OCI-LY7 (cell line): ENCODE data around the gene IVD. TPM values are rescaled to one million over a fixed set of nuclear protein-coding genes. Genes with fewer than 3 reads are reported as not detected.

ENCODE experiments used
- Bru-seq: library from RNA; stranded (reverse); fragments of 400-500 nt; gene quantifications from one replicate; lab custom pipeline; 2021; lab: Mats Ljungman, UMichigan
- BruChase-seq, 2 experiments: library from RNA; stranded (reverse); fragments of 400-500 nt; gene quantifications; one replicate each; lab custom pipeline; 2021; lab: Mats Ljungman, UMichigan
- BruUV-seq: library from RNA; stranded (reverse); fragments of 400-500 nt; replicated peaks from 2 replicates; lab custom pipeline; 2021; lab: Mats Ljungman, UMichigan
- CTCF ChIA-PET: fragments of 300-600 bp; sonication (Branson Sonifier 250); formaldehyde crosslinking; loops from one replicate; lab custom pipeline; 2022; ENCODE audit warnings: antibody characterized with exemption; ENCODE audit not compliant: unreplicated experiment; lab: Charles Lee
- POLR2A ChIA-PET: fragments of 300-600 bp; sonication (Branson Sonifier 250); formaldehyde crosslinking; loops from one replicate; lab custom pipeline; 2022; ENCODE audit warnings: antibody characterized with exemption; lab: Charles Lee
- DNase-seq: peaks from one replicate; pipeline ENCODE4 v3.0.0-alpha.2; 2015; ENCODE audit warnings: low spot score
- H2AFZ ChIP-seq: fragments of 200-600 bp; sonication (generic), shearing (Covaris generic); 2 replicates; pipeline ENCODE4 v1.6.1; 2014; ENCODE audit warnings: mild to moderate bottlenecking, antibody characterized with exemption, low read length, moderate library complexity
- H3K27ac ChIP-seq: fragments of 200-600 bp; sonication (generic); 2 replicates; pipeline ENCODE4 v1.5.1; 2014; ENCODE audit warnings: mixed run types, low read depth, mild to moderate bottlenecking, moderate library complexity, low read length, inconsistent platforms; ENCODE audit not compliant: poor library complexity, severe bottlenecking
- H3K36me3 ChIP-seq: fragments of 200-600 bp; sonication (generic); 2 replicates; pipeline ENCODE4 v1.6.1; 2014; ENCODE audit warnings: mild to moderate bottlenecking, antibody characterized with exemption, low read length, moderate library complexity, mixed read lengths; ENCODE audit not compliant: insufficient read depth
- H3K4me1 ChIP-seq: fragments of 200-600 bp; sonication (generic); 2 replicates; pipeline ENCODE4 v1.5.1; 2014; ENCODE audit warnings: mild to moderate bottlenecking, low read length; ENCODE audit not compliant: insufficient read depth, poor library complexity, severe bottlenecking
- H3K4me2 ChIP-seq: fragments of 200-600 bp; sonication (generic); 2 replicates; pipeline ENCODE4 v1.6.1; 2014; ENCODE audit warnings: mild to moderate bottlenecking, low read length
- H3K4me3 ChIP-seq: fragments of 200-600 bp; sonication (generic); 2 replicates; pipeline ENCODE4 v1.5.1; 2014; ENCODE audit warnings: mild to moderate bottlenecking, low read depth, low read length; ENCODE audit not compliant: poor library complexity, severe bottlenecking
- H3K79me2 ChIP-seq: fragments of 200-600 bp; sonication (generic); 2 replicates; pipeline ENCODE4 v1.6.1; 2016; ENCODE audit warnings: low read depth, mild to moderate bottlenecking, low read length, moderate library complexity, mixed read lengths; ENCODE audit not compliant: insufficient read depth
- H3K9me2 ChIP-seq: fragments of 200-600 bp; sonication (generic); 2 replicates; pipeline ENCODE4 v1.6.1; 2016; ENCODE audit warnings: mild to moderate bottlenecking, low read length, mixed read lengths; ENCODE audit not compliant: insufficient read depth
- H3K9me3 ChIP-seq: fragments of 200-600 bp; sonication (generic); 2 replicates; pipeline ENCODE4 v1.6.1; 2014; ENCODE audit warnings: mild to moderate bottlenecking, mixed run types, low read length, mixed read lengths
- H4K20me1 ChIP-seq: fragments of 200-600 bp; sonication (generic); 2 replicates; pipeline ENCODE4 v1.6.1; 2014; ENCODE audit warnings: mild to moderate bottlenecking, antibody characterized with exemption, low read length, moderate library complexity, mixed read lengths; ENCODE audit not compliant: insufficient read depth
- CTCF ChIP-seq: fragments of 200-600 bp; sonication (generic); conservative IDR thresholded peaks from 2 replicates; pipeline ENCODE4 v1.5.1; 2014; ENCODE audit warnings: mild to moderate bottlenecking, antibody characterized with exemption, low read length, moderate library complexity, mixed read lengths
- EZH2phosphoT487 ChIP-seq: fragments of 200-600 bp; sonication (generic); IDR thresholded peaks from 2 replicates; pipeline ENCODE4 v1.6.1; 2018; ENCODE audit warnings: low read depth, borderline replicate concordance, mild to moderate bottlenecking, mixed run types, antibody characterized with exemption, low read length, moderate library complexity, mixed read lengths
- intact Hi-C: fragments of 100-400 bp; cut with micrococcal nuclease; formaldehyde crosslinking; loops from one replicate; pipeline ENCODE4 v1.10.0; 2022; ENCODE audit not compliant: unreplicated experiment
- long read RNA-seq: library from polyadenylated mRNA; stranded (forward); transcript quantifications from one replicate; pipeline ENCODE4 v2.0.0, GENCODE V29; 2022
- total RNA-seq, 2 experiments: library from RNA; depleted of rRNA in 1 of 2; stranded (reverse); fragments of >200 nt in 1 of 2; shearing (Covaris generic) in 1 of 2; gene quantifications; 2 replicates each; pipeline ENCODE4 v1.2.3, GENCODE V29; 2014 to 2022

IVD gene
- total RNA-seq (2014; rRNA removed; shearing (Covaris generic)) (16.4 and 20.6 TPM in 2 replicates), total RNA-seq (2022) (57.2 and 67.3 TPM in 2 replicates), Bru-seq, nascent RNA (percentile 73 among the genes with signal in this experiment), BruChase-seq, experiment 1, labeled RNA remaining after a 6-hour chase (percentile 89 among the genes with signal in this experiment), BruChase-seq, experiment 2, labeled RNA remaining after a 2-hour chase (percentile 82 among the genes with signal in this experiment)
- long read RNA-seq, transcript IVD-206 (12 exons, 1,809 nt), result major isoform, 56 of 85 reads
- long read RNA-seq, partial matches to known transcripts, result 2 of 85 reads
- long read RNA-seq, other reads (novel, unspliced or antisense), result 24 of 85 reads

- H3K9me2 ChIP-seq, result no peaks in the 10 kb centered on the region
- H3K27ac ChIP-seq, result no peak within 1 kb of the TSS
- POLR2A ChIA-PET, result interaction anchor here (0.8 to 1.2 kb wide), 8 partner anchors 8 to 64 kb away, joined by 3 read pairs; no protein-coding TSS in a partner anchor
- BruUV-seq, result no TSS peak
- peaks cover 6% of the 10 kb centered on the region; the same call in 1 of the 2 replicates for H3K36me3 ChIP-seq
- TF ChIP-seq EZH2phosphoT487 (no peak), CTCF (no peak)
- H3K4me3 ChIP-seq, result peak within 1 kb of the TSS; percentile 71
- no peaks in the 10 kb centered on the region for H3K79me2 ChIP-seq
- H4K20me1 ChIP-seq, result no peaks in the 10 kb centered on the region
- peak within 1 kb of the TSS; percentile 71 for H3K4me2 ChIP-seq
- H3K4me1 ChIP-seq, result peaks cover 27% of the 10 kb centered on the region
- intact Hi-C loops, result no loop called here
- DNase-seq, result peak; percentile 84
- H2AFZ ChIP-seq, result peak within 1 kb of the TSS; percentile 93
- no peaks in the 10 kb centered on the region for H3K9me3 ChIP-seq
- CTCF ChIA-PET, result interaction anchor here (0.6 kb wide), 1 partner anchor 12 kb away, joined by 3 read pairs; no protein-coding TSS in a partner anchor
These were observed at the start of gene IVD for GRCh38 chr15:40405501-40406381. TSS of gene IVD (plus strand) at chr15:40405795. CDS start at chr15:40405828, 33 bp downstream.

GRCh38 chr15:40355976-40356585 is 49.5 kb upstream of the IVD start:
- Histone ChIP-seq H3K9me2 (no peaks in the 10 kb centered on the region), H2AFZ (no peak overlapping the region), H3K79me2 (no peaks in the 10 kb centered on the region), H4K20me1 (no peaks in the 10 kb centered on the region), H3K4me1 (peaks cover 11% of the 10 kb centered on the region), H3K4me3 (no peak overlapping the region), H3K4me2 (no peak overlapping the region), H3K27ac (no peak overlapping the region), H3K36me3 (no peaks in the 10 kb centered on the region), H3K9me3 (no peaks in the 10 kb centered on the region)
- no TSS peak for BruUV-seq
- no peak for DNase-seq
- POLR2A ChIA-PET, result no interaction called here
- intact Hi-C loops, result no loop called here
- CTCF ChIA-PET, result no interaction called here
- TF ChIP-seq CTCF (no peak), EZH2phosphoT487 (no peak)
